Measurements from ENCODE around the gene CPNE6. TPM values are rescaled to one million over a fixed set of nuclear protein-coding genes. Genes with fewer than 3 reads are reported as not detected.

Gene CPNE6
- total and polyA plus RNA-seq, 2 of the 13 experiments (the other 11 are each of a cell fraction or from before 2014, with no cell fraction given) = not detected

- TF ChIP-seq IRF1 (CRISPR knock-in tag; IDR thresholded peaks at IDR 0.05; ENCODE audit: low read depth) = no peak
- TF ChIP-seq ZNF75D (CRISPR knock-in tag; IDR thresholded peaks at IDR 0.05; ENCODE audit: borderline replicate concordance) = no peak
- TF ChIP-seq ZNF207 (IDR thresholded peaks at IDR 0.05; ENCODE audit: borderline replicate concordance) = no peak
- TF ChIP-seq NFYB (CRISPR knock-in tag; IDR thresholded peaks at IDR 0.05) = no peak
- no peak for TF ChIP-seq DDIT3 (CRISPR knock-in tag; IDR thresholded peaks at IDR 0.05)
- TF ChIP-seq ZFP62 (CRISPR knock-in tag; IDR thresholded peaks at IDR 0.05) = no peak
- TF ChIP-seq ELF3 (CRISPR knock-in tag; IDR thresholded peaks at IDR 0.05) = no peak
- TF ChIP-seq ZNF124 (CRISPR knock-in tag; IDR thresholded peaks at IDR 0.05) = no peak
- no peak for TF ChIP-seq ISX (CRISPR knock-in tag; conservative IDR thresholded peaks at IDR 0.05)
- no peak for TF ChIP-seq ZNF547 (CRISPR knock-in tag; IDR thresholded peaks at IDR 0.05)
- TF ChIP-seq HNF1B (CRISPR knock-in tag; IDR thresholded peaks at IDR 0.05) = peak; percentile 65; the same call in 1 of the 2 replicates
- TF ChIP-seq YEATS4 (CRISPR knock-in tag; IDR thresholded peaks at IDR 0.05; ENCODE audit: borderline replicate concordance) = no peak
- TF ChIP-seq ASH2L (IDR thresholded peaks at IDR 0.05; ENCODE audit: insufficient read length, low read depth, low read length) = no peak
- TF ChIP-seq ZNF10 (CRISPR knock-in tag; IDR thresholded peaks at IDR 0.05; ENCODE audit: borderline replicate concordance, low read depth) = no peak
- no peak for TF ChIP-seq HDAC6 (IDR thresholded peaks at IDR 0.05; ENCODE audit: low read depth, low read length)
- no peak for TF ChIP-seq NFE2L2 (IDR thresholded peaks at IDR 0.05; ENCODE audit: low read length)
- TF ChIP-seq TBX3 (IDR thresholded peaks at IDR 0.05; ENCODE audit: borderline replicate concordance) = no peak; the same call in 1 of the 2 replicates
- TF ChIP-seq DBP (CRISPR knock-in tag; IDR thresholded peaks at IDR 0.05; ENCODE audit: not compliant biosample characterization) = no peak
- TF ChIP-seq ZNF549 (CRISPR knock-in tag; IDR thresholded peaks at IDR 0.05) = no peak
- no peak for TF ChIP-seq ZNF879 (CRISPR knock-in tag; IDR thresholded peaks at IDR 0.05)
- TF ChIP-seq ZBTB20 (CRISPR knock-in tag; IDR thresholded peaks at IDR 0.05; ENCODE audit: borderline replicate concordance, low read depth) = peak; percentile 73; the same call in 1 of the 2 replicates
- no peak for TF ChIP-seq ELF1 (CRISPR knock-in tag; IDR thresholded peaks at IDR 0.05)
- TF ChIP-seq ZNF18 (CRISPR knock-in tag; IDR thresholded peaks at IDR 0.05; ENCODE audit: insufficient replicate concordance) = no peak
- TF ChIP-seq ZNF317 (CRISPR knock-in tag; IDR thresholded peaks at IDR 0.05) = no peak
- TF ChIP-seq IKZF1 (IDR thresholded peaks at IDR 0.05) = no peak
- TF ChIP-seq TP53 (CRISPR knock-in tag; conservative IDR thresholded peaks at IDR 0.05) = no peak
Measured at GRCh38 chr14:24116128-24116814, 44.9 kb downstream of the CPNE6 start (continued).

All from HepG2 (cell line).